HepG2 (cell line): ENCODE data around the gene ATP6V0E1. TPM values are rescaled to one million over a fixed set of nuclear protein-coding genes. Genes with fewer than 3 reads are reported as not detected.
A peak's percentile ranks its signal among the peaks of the same experiment; 100 is the strongest.

Experiments
- ATAC-seq: fragments of 200-7000 bp; cut with Tn5 transposase; 3 replicates; pipeline ENCODE4 v1.9.1; 2020; ENCODE audit warnings: mild to moderate bottlenecking, moderate library complexity
- BruUV-seq: library from RNA; stranded (reverse); fragments of 400-500 nt; replicated peaks from 2 replicates; lab custom pipeline; 2021; lab: Mats Ljungman, UMichigan
- CTCF ChIA-PET: fragments of 300-600 bp; formaldehyde crosslinking; extraction: SDS; loops from one replicate; lab custom pipeline; 2021; ENCODE audit warnings: low total read pairs, inconsistent platforms, low intra/inter-chr PET ratio; lab: Yijun Ruan, JAX
- POLR2A ChIA-PET: fragments of 350-600 bp; sonication (Branson Sonifier 250); formaldehyde crosslinking; loops from one replicate; lab custom pipeline; 2020; ENCODE audit warnings: antibody characterized with exemption, inconsistent platforms; lab: Yijun Ruan, JAX
- DNase-seq: peaks from one replicate; pipeline ENCODE4 v3.0.0-alpha.2; 2015; ENCODE audit warnings: low spot score
- FAIRE-seq: peaks from 3 replicates; lab custom pipeline; 2011; peaks lifted over from hg19 to GRCh38; lab: Jason Lieb, UNC
- H2AFZ ChIP-seq: one replicate; pipeline ENCODE4 v1.6.1; 2011; ENCODE audit warnings: low read length, inconsistent platforms
- H3K27ac ChIP-seq: fragments of 300-600 bp; 3 replicates; pipeline ENCODE4 v1.8.0; 2011; ENCODE audit warnings: mixed run types, mild to moderate bottlenecking, mixed read lengths, low read length, inconsistent platforms; ENCODE audit not compliant: insufficient read depth; ENCODE audit errors: extremely low read length
- H3K27me3 ChIP-seq, 2 experiments: fragments of 200-600 bp in 1 of 2; 2 replicates in 1 of 2; 3 replicates in 1 of 2; pipeline versions ENCODE4 v1.6.0 to v1.8.0; 2011; ENCODE audit warnings: low read length in 2 of 2, mild to moderate bottlenecking in 2 of 2, moderate library complexity in 2 of 2, inconsistent platforms in 1 of 2; ENCODE audit not compliant: insufficient read depth in 2 of 2, control insufficient read depth in 1 of 2
- H3K36me3 ChIP-seq, 2 experiments: fragments of 200-600 bp in 1 of 2; replicated peaks in 1 of 2; 2 replicates in 1 of 2; 3 replicates in 1 of 2; pipeline versions ENCODE4 v1.5.1 to v1.8.0; 2011; ENCODE audit warnings: low read length in 2 of 2, inconsistent platforms in 1 of 2; ENCODE audit not compliant: insufficient read depth in 2 of 2, control insufficient read depth in 1 of 2
- H3K4me1 ChIP-seq: 2 replicates; pipeline ENCODE4 v1.5.1; 2012; ENCODE audit warnings: low read length, inconsistent platforms; ENCODE audit not compliant: insufficient read depth
- H3K4me2 ChIP-seq: 2 replicates; pipeline ENCODE4 v1.6.0; 2011; ENCODE audit warnings: low read depth, low read length, inconsistent platforms
- H3K4me3 ChIP-seq, 3 experiments: fragments of 200-600 bp in 1 of 3; sonication (generic), shearing (Covaris generic) in 1 of 3; replicated peaks in 1 of 3; 2 replicates each; pipeline ENCODE4 v1.5.1; 2011 to 2016; ENCODE audit warnings: low read length in 3 of 3, inconsistent platforms in 2 of 3, low read depth in 2 of 3, mild to moderate bottlenecking in 2 of 3, control low read depth in 1 of 3, mixed read lengths in 1 of 3; ENCODE audit not compliant: insufficient read depth in 1 of 3
- H3K79me2 ChIP-seq: one replicate; pipeline ENCODE4 v1.6.1; 2011; ENCODE audit warnings: low read length, inconsistent platforms; ENCODE audit not compliant: insufficient read depth
- H3K9ac ChIP-seq: 2 replicates; pipeline ENCODE4 v1.6.0; 2011; ENCODE audit warnings: mild to moderate bottlenecking, low read depth, low read length, inconsistent platforms; ENCODE audit not compliant: insufficient read depth
- H3K9me3 ChIP-seq: 2 replicates; pipeline ENCODE4 v1.5.1; 2012; ENCODE audit warnings: mild to moderate bottlenecking, low read length
- H4K20me1 ChIP-seq: 2 replicates; pipeline ENCODE4 v1.6.0; 2011; ENCODE audit warnings: inconsistent platforms, mild to moderate bottlenecking, low read length, moderate library complexity; ENCODE audit not compliant: insufficient read depth
- CEBPG ChIP-seq: IDR thresholded peaks from 2 replicates; pipeline ENCODE4 v1.6.1; 2016
- HIVEP1 ChIP-seq: sonication (generic); formaldehyde crosslinking; IDR thresholded peaks from 2 replicates; pipeline ENCODE4 v1.4.0; 2020; ENCODE audit warnings: mild to moderate bottlenecking, missing genetic modification reagents
- JARID2 ChIP-seq: sonication (generic); formaldehyde crosslinking; IDR thresholded peaks from 2 replicates; pipeline ENCODE4 v1.8.1; 2023; ENCODE audit warnings: missing genetic modification reagents, inconsistent platforms; ENCODE audit not compliant: insufficient replicate concordance
- KDM5B ChIP-seq: sonication (generic); formaldehyde crosslinking; IDR thresholded peaks from 2 replicates; pipeline ENCODE4 v1.4.0; 2020; ENCODE audit warnings: missing genetic modification reagents, mild to moderate bottlenecking, borderline replicate concordance
- MAX ChIP-seq: IDR thresholded peaks from 2 replicates; pipeline ENCODE4 v1.6.1; 2012; ENCODE audit warnings: inconsistent platforms
- MBNL3 ChIP-seq: fragments of 250-450 bp; sonication (Bioruptor Pico); conservative IDR thresholded peaks from 2 replicates; pipeline ENCODE4 v1.8.0; 2022; ENCODE audit warnings: mild to moderate bottlenecking, inconsistent platforms
- NCOA2 ChIP-seq: sonication (generic); formaldehyde crosslinking; IDR thresholded peaks from 2 replicates; pipeline ENCODE4 v1.8.0; 2022; ENCODE audit warnings: inconsistent platforms
- PAWR ChIP-seq: sonication (generic); formaldehyde crosslinking; IDR thresholded peaks from 2 replicates; pipeline ENCODE4 v1.4.0; 2020; ENCODE audit warnings: missing genetic modification reagents, mild to moderate bottlenecking, borderline replicate concordance
- PREB ChIP-seq: sonication (generic); formaldehyde crosslinking; IDR thresholded peaks from 2 replicates; pipeline ENCODE4 v1.4.0; 2020; ENCODE audit warnings: missing genetic modification reagents
- RFX1 ChIP-seq: fragments of 450-650 bp; IDR thresholded peaks from 2 replicates; pipeline ENCODE4 v1.6.1; 2017
- RFXAP ChIP-seq: sonication (generic); formaldehyde crosslinking; IDR thresholded peaks from 2 replicates; pipeline ENCODE4 v1.4.0; 2020; ENCODE audit warnings: missing genetic modification reagents, borderline replicate concordance
- SATB2 ChIP-seq: sonication (generic); formaldehyde crosslinking; IDR thresholded peaks from 2 replicates; pipeline ENCODE4 v1.5.0; 2020; ENCODE audit warnings: missing genetic modification reagents
- SP1 ChIP-seq, 2 experiments: fragments of 450-650 bp in 1 of 2; sonication (generic) in 1 of 2; formaldehyde crosslinking in 1 of 2; IDR thresholded peaks; 2 replicates each; pipeline versions ENCODE4 v1.4.0 to v1.6.1; 2016 to 2020; ENCODE audit warnings: missing genetic modification reagents in 1 of 2
- ZBTB38 ChIP-seq: sonication (generic); formaldehyde crosslinking; IDR thresholded peaks from 2 replicates; pipeline ENCODE4 v1.5.1; 2020; ENCODE audit warnings: mild to moderate bottlenecking, missing genetic modification reagents
- ZC3H4 ChIP-seq: sonication (generic); formaldehyde crosslinking; IDR thresholded peaks from 2 replicates; pipeline ENCODE4 v1.4.0; 2020; ENCODE audit warnings: missing genetic modification reagents, borderline replicate concordance
- ZMYM4 ChIP-seq: sonication (generic); formaldehyde crosslinking; IDR thresholded peaks from 2 replicates; pipeline ENCODE4 v1.8.1; 2023; ENCODE audit warnings: mild to moderate bottlenecking, missing genetic modification reagents
- ZNF362 ChIP-seq: sonication (generic); formaldehyde crosslinking; IDR thresholded peaks from 2 replicates; pipeline ENCODE4 v1.4.0; 2020; ENCODE audit warnings: missing genetic modification reagents, mild to moderate bottlenecking, borderline replicate concordance
- ZNF710 ChIP-seq: sonication (generic); formaldehyde crosslinking; IDR thresholded peaks from 2 replicates; pipeline ENCODE4 v1.5.0; 2020; ENCODE audit warnings: mild to moderate bottlenecking, missing genetic modification reagents, borderline replicate concordance
- ZNF790 ChIP-seq: sonication (generic); formaldehyde crosslinking; IDR thresholded peaks from 2 replicates; pipeline ENCODE4 v1.8.0; 2022; ENCODE audit warnings: missing genetic modification reagents, mild to moderate bottlenecking, borderline replicate concordance
- ZNF83 ChIP-seq: sonication (generic); formaldehyde crosslinking; IDR thresholded peaks from 2 replicates; pipeline ENCODE4 v1.4.0; 2020; ENCODE audit warnings: missing genetic modification reagents, mild to moderate bottlenecking, borderline replicate concordance
- ZNF891 ChIP-seq: sonication (generic); formaldehyde crosslinking; IDR thresholded peaks from 2 replicates; pipeline ENCODE4 v1.5.0; 2020; ENCODE audit warnings: mild to moderate bottlenecking, missing genetic modification reagents
- ZSCAN12 ChIP-seq: sonication (generic); formaldehyde crosslinking; IDR thresholded peaks from 2 replicates; pipeline ENCODE4 v1.9.0; 2021; ENCODE audit warnings: mild to moderate bottlenecking, missing genetic modification reagents
- WGBS: methylation state at CpG from one replicate; pipeline ENCODE4 v1.1.6; 2017; ENCODE audit warnings: low lambda C conversion rate; 5-methylcytosine and 5-hydroxymethylcytosine counted together
- in situ Hi-C: cut with HindIII; loops from 2 replicates; pipeline ENCODE4 v1.10.0; 2017; ENCODE audit warnings: low pct_unique_long_range_greater_than_20kb; ENCODE audit not compliant: extremely low pct_ligation_motif_present
- intact Hi-C: fragments of 100-400 bp; cut with micrococcal nuclease; formaldehyde crosslinking; loops from one replicate; pipeline ENCODE4 v1.10.0; 2022; ENCODE audit not compliant: unreplicated experiment
- polyA plus RNA-seq, 8 experiments: library from polyadenylated mRNA; depleted of rRNA in 3 of 8; stranded (reverse) in 7 of 8; unstranded in 1 of 8; fragments of >200 nt; fragmentation: Illumina TruSeq in 4 of 8; extraction: Trizol in 4 of 8; gene quantifications; 2 replicates each; pipeline versions ENCODE4 v1.2.1 to v1.2.3, GENCODE V29; 2011 to 2016; ENCODE audit warnings: low read depth in 4 of 8, missing spikeins in 1 of 8, mixed read lengths in 1 of 8; ENCODE audit not compliant: insufficient read depth in 1 of 8
- total RNA-seq, 5 experiments: library from RNA; depleted of rRNA; stranded (reverse); fragments of >200 nt; fragmentation: Illumina TruSeq; extraction: Trizol; gene quantifications; 2 replicates each; pipeline ENCODE4 v1.2.3, GENCODE V29; 2016; ENCODE audit warnings: low read depth in 1 of 5

The ATP6V0E1 gene
- total and polyA plus RNA-seq, 2 of the 13 experiments (the other 11 are each of a cell fraction or from before 2014, with no cell fraction given), result 143 to 215 TPM

GRCh38 chr5:173011566-173011965 is 28.0 kb downstream of the ATP6V0E1 start (continued):
- TF ChIP-seq SATB2 (no peak), ZNF362 (CRISPR knock-in tag) (no peak), RFXAP (CRISPR knock-in tag) (no peak), KDM5B (no peak), ZBTB38 (CRISPR knock-in tag) (no peak), ZMYM4 (CRISPR knock-in tag) (no peak)

- ChIA-PET CTCF (no interaction called here), POLR2A (interaction anchor here (0.6 to 1.7 kb wide), 2 partner anchors 29 to 54 kb away, joined by 3 to 5 read pairs; partner anchors contain the start of genes ATP6V0E1 and RPL26L1)
- Histone ChIP-seq H3K9me3 (no peaks in the 10 kb centered on the region), H3K4me2 (no peak overlapping the region), H4K20me1 (no peaks in the 10 kb centered on the region), H3K4me3 (no peak overlapping the region), H3K27me3 (no peaks in the 10 kb centered on the region), H3K79me2 (peaks cover 34% of the 10 kb centered on the region), H2AFZ (no peak overlapping the region), H3K9ac (no peak overlapping the region), H3K27ac (no peak overlapping the region), H3K36me3 (no peaks in the 10 kb centered on the region), H3K4me1 (peaks cover 79% of the 10 kb centered on the region)
- BruUV-seq, result no TSS peak
- 73% methylated on average over 4 of the region's 4 CpGs for WGBS
- intact Hi-C loops (no loop called here), in situ Hi-C loops (no loop called here)
- ATAC-seq (no peak), DNase-seq (no peak), FAIRE-seq (no peak)
- TF ChIP-seq RFX1, result no peak
- TF ChIP-seq ZNF710, result no peak
- TF ChIP-seq ZC3H4 (CRISPR knock-in tag), result no peak
- TF ChIP-seq ZNF891, result no peak
- TF ChIP-seq HIVEP1 (CRISPR knock-in tag), result no peak
- TF ChIP-seq ZNF790 (CRISPR knock-in tag), result no peak
- TF ChIP-seq PAWR, result no peak
- TF ChIP-seq PREB (CRISPR knock-in tag), result no peak
- no peak for TF ChIP-seq MAX
- no peak for TF ChIP-seq ZSCAN12 (CRISPR knock-in tag)
- no peak for TF ChIP-seq JARID2 (CRISPR knock-in tag)
- TF ChIP-seq SP1 (IDR thresholded peaks at IDR 0.05), result no peak
- TF ChIP-seq SP1 (CRISPR knock-in tag; IDR thresholded peaks at IDR 0.05), result no peak
- TF ChIP-seq CEBPG (CRISPR knock-in tag), result peak; percentile 86
- TF ChIP-seq ZNF83, result no peak
- peak; percentile 20; the same call in 1 of the 2 replicates for TF ChIP-seq NCOA2
- no peak for TF ChIP-seq MBNL3
Observed at GRCh38 chr5:173012882-173013281, 29.3 kb downstream of the ATP6V0E1 start.
